NCI-H2227 (cell line): ENCODE results near the gene F8.
"Not testable (repeated sequence)": the region's sequence is repeated elsewhere in the genome, so short reads cannot be mapped to it uniquely, and the experiment has no call there.

ENCODE experiments used
- DNase-seq: peaks from one replicate; lab custom pipeline; 2025; ENCODE audit not compliant: unreplicated experiment; lab: John Stamatoyannopoulos, UW

F8 gene

GRCh38 chrX:154818916-154819770 is 203.4 kb downstream of the F8 start:
- DNase-seq: no peak

- DNase-seq: not testable (repeated sequence)
Observed at GRCh38 chrX:154817048-154817618, 205.4 kb downstream of the F8 start.

DNA sequence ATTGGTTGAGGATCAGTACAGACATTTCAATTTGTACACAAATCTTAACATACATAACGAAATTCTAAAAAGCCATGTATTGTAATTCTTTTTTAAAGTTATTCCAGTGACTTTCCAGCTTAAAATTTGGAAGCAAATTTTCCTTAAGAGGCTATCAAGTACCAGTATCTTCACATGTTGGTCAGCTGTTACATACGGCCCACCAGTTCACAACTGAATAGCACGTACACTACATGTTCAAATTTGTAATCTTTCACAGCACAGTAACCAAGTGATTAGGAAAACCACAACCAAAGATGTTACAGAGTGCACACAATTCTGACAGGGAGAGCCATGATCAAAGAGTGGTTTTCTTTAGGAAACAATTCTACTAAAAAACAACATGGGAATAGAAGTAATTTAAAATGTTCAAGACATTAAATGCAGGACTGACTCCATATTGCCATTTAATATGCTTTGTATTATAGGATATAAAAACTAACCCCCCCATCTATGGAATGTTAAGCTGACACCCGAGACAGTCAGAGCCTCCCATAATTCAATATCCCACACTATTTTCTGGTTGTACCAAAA is 206.1 kb downstream of the F8 start:
- DNase-seq: not testable (repeated sequence)

GRCh38 chrX:154815274-154815818 is 207.2 kb downstream of the F8 start:
- DNase-seq: no peak

DNA sequence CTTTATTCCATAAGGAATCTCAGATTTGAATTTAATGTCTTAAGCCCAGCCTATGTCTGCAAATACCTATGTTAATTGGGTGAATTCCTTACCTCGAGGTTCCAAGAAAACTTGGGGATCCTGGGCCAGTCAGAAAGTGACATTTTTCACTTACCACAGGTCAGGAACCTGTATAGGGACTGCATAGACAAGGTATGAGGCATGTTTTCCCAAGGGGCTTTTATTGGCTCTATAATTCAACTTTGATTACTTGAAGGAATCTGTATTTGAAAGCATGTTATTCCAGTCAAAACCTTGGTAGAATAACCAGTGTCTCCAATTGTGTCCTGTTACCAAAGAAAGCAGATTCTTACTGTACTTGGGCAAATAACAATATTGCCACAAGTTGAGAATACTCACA is 208.7 kb downstream of the F8 start:
- no peak for DNase-seq

DNA sequence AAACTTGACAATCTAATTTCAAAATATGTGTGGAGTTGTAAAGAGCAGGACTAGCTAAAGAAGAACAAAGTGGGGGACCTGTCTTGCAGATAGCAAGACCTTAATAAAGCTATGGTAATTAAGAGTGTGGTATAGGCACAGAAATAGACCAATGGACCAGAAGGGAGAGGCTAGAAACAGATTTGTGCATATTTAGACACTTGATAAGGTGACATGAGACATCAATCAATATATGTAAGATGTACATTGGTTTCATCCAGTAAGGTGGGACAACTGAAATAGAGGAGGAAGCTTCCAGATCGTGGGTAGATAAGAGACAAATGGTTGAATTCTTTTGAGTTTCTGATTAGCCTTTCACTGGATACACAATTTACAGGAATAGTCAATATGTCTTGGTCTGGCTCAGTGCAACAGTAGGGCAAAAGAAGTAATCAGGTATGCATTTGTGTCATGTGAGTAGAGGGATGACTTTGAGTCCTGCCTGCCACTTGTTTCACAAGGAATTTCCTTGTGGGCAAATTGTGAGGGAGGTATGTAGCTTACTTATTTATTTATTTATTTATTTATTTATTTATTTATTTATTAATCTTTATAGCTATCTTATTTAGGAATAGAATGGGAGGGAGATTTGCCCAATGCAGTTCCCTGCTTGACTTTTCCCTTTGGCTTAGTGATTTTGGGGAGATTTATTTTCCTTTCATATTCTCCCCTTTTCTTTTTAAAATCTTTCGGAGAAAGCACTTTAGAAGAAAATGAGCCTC is 210.0 kb downstream of the F8 start:
- no peak for DNase-seq

- DNase-seq: no peak
Observed at GRCh38 chrX:154809939-154810665, 212.4 kb downstream of the F8 start.

DNA sequence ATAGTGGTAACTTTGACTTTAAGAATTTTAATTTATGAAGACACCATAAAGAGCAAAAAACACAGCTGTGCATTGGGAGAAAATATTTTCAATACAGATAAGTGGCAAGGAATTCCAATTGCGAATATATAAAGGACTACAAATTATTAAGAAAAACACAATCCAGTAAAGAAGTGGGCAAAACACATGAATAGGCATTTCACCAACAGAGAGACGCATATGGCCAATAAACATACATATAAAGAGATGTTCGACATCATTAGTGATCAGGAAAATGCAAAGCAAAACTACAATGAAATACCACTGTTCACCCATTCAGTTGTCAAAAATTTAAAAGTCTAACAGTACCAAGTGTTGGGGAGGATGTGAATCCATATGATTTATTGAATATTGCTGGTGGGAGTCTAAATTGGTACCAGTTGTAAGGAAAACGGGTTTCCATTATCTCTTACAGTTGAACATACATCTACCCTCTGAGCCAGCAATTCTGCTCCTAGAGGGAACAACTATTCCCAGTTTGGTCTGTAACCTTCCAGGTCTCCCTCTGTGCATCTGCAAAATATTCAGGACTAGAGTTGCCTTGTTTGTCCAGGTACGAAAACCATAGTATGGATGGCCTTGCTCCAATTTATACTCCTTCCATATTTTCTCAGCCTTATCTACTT is 215.6 kb downstream of the F8 start:
- no peak for DNase-seq

GRCh38 chrX:154805696-154806091 is 216.8 kb downstream of the F8 start:
- DNase-seq: no peak

GRCh38 chrX:154804957-154805695 is 217.4 kb downstream of the F8 start, which contains the start of gene MPP1:
Gene MPP1, minus strand, starts transcription at chrX:154805485. Its CDS starts 112 bp downstream, at chrX:154805373.
- peak; percentile 82 for DNase-seq

- DNase-seq: no peak
Observed at GRCh38 chrX:154804261-154804956, 218.1 kb downstream of the F8 start.

DNA sequence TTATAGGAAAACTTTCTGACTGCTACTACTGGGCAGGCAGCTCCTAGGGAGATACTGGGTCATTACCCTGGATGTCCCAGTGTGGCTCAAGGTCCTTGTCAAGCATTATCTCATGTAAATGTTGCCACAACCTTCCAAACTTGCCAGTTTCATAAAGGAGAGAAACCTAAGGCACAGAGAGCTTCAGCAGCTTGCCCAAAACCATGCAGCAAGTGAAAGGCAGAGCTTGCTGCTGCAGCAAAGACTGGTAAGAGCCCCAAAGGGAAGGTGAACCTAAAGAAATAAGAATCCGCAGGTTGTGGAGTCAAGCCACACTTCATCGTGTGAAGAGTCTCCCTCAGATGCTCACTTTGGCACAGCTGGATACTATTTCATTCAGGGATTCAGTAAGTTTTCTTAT is 219.6 kb downstream of the F8 start:
- no peak for DNase-seq

GRCh38 chrX:154800478-154801210 is 221.9 kb downstream of the F8 start:
- DNase-seq: no peak

DNA sequence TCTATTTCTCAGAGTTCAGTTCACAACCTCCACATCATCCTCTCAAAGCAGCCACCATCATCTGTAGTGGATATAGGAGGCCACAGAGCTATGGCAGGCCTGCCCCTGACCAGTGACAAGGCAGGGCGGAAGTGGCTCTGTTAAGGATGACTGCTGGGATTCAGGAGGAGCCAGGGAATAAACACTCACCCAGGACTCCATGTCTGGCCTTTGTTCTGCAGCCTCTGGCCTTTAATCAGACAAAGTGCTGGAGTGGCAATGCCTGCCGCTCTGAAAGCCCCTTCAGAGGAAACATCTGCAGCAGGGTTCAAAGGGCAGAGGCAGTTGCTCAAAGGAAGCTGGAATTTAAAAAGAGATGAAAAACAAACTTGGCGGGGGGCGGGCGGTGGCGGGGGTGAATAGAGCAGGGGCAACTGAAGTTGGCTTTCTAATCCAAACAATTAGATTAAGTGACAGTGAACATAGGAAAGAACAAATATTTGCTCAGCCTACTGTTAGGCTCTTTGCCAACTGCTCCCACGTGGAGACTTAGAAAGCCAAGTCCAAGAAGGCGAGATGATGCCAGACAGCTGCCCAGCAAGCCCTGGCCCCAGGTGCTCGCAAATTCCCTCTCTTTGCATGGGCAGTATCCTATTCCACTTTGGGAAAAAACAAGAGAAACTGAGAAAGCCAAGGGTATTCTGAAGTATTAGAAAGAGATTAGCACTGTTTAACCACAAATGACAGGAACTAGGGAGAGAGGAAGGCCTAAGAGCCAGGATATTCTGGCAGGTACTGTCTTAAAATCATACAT is 222.8 kb downstream of the F8 start:
- peak; percentile 86 for DNase-seq

GRCh38 chrX:154797006-154797405 is 225.5 kb downstream of the F8 start:
- DNase-seq: no peak

DNA sequence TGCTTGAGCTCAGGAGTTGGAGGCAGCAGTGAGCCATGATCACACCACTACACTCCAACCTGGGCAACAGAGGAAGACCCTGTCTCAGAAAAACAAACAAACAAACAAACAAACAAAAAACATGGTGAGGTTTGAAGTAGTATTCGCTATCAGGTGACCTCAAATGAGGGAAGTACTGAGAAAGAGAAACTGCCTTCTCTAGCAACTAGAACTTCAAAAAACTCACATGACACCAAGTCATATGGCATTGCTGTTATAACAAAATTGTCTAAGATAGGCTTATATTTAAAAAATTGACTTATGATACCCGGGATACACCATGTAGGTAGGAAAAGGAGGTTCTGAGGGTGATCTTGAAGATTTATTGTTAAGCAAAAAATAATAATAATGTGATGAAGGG is 227.5 kb downstream of the F8 start:
- DNase-seq: no peak

DNA sequence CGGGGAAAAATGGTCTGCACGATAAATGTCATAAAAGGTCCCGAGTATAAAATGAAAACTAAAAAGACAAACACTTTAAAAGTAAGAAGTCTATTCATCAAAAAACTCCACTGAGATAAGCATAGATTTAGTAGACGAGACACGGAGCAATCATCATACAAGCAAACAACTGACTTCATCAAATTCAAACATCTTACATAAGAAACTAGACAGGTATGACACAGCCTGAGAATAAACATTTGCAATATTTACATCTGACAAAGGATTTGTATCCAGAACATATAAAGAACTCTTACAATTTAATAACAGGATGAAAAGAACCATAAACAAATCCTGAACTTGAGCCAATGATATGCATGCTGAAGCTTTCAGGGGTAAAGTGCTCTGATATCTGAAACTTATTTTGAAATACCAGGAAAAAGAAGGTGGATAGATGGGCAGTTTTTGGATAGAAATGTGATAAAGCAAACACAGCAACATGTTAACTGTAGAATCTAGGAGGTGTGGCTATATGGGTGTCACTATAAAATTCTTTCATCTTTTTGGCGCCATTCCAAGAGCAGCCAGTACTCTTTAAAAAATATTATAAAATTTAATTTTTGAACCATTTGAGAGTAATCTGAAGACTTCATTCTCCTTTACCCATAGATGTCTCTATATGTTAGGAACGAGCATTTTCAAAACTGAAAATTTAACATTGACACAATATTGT is 229.3 kb downstream of the F8 start:
- DNase-seq: no peak
